Left lung (tissue), 14 donors: ENCODE measurements around the gene PGA3. TPM values are rescaled to one million over a fixed set of nuclear protein-coding genes. Genes with fewer than 3 reads are reported as not detected.
"Not testable (repeated sequence)": the region's sequence is repeated elsewhere in the genome, so short reads cannot be mapped to it uniquely, and the experiment has no call there.

Source experiments
- ATAC-seq: fragments of 200-7000 bp; cut with Tn5 transposase; one replicate; pipeline ENCODE4 v1.9.1; 2020; ENCODE audit warnings: moderate library complexity
- DNase-seq, 4 donors: peaks; one replicate each; pipeline ENCODE4 v3.0.0-alpha.2; 2013 to 2020
- H3K27ac ChIP-seq, 2 donors: fragments of 200-600 bp; sonication (generic) in 1 of 2; one replicate each; pipeline versions ENCODE4 v1.5.0 to v1.8.0; 2020 to 2021
- H3K27me3 ChIP-seq, 2 donors: fragments of 200-600 bp; sonication (generic) in 1 of 2; one replicate each; pipeline versions ENCODE4 v1.5.0 to v1.8.0; 2020 to 2021
- H3K36me3 ChIP-seq, 2 donors: fragments of 200-600 bp; sonication (generic) in 1 of 2; one replicate each; pipeline versions ENCODE4 v1.5.0 to v1.8.0; 2020 to 2021
- H3K4me1 ChIP-seq, 2 donors: fragments of 200-600 bp; one replicate each; pipeline ENCODE4 v1.8.0; 2021
- H3K4me3 ChIP-seq, 2 donors: fragments of 200-600 bp; sonication (generic) in 1 of 2; one replicate each; pipeline versions ENCODE4 v1.5.0 to v1.8.0; 2020 to 2021; ENCODE audit warnings: mild to moderate bottlenecking in 1 of 2
- H3K9me3 ChIP-seq, 2 donors: fragments of 200-600 bp; sonication (generic) in 1 of 2; one replicate each; pipeline versions ENCODE4 v1.5.0 to v1.8.0; 2020 to 2021
- CTCF ChIP-seq, 2 donors: fragments of 200-600 bp; sonication (generic) in 1 of 2; IDR thresholded peaks; one replicate each; pipeline versions ENCODE4 v1.5.0 to v1.8.0; 2021; ENCODE audit warnings: antibody characterized with exemption in 2 of 2
- intact Hi-C, 2 donors: fragments of 100-400 bp; cut with DNase I; formaldehyde crosslinking; loops; one replicate each; pipeline versions ENCODE4 v1.11.2 to v1.14.2; 2022
- long read RNA-seq, 12 donors: library from polyadenylated mRNA in 2 of 12; unstranded in 2 of 12; transcript quantifications; one replicate each; pipeline ENCODE4 v2.0.0 and lab custom pipeline, GENCODE V29; 2019 to 2026
- polyA plus RNA-seq, 6 donors: library from polyadenylated mRNA; unstranded; fragments of 120-200 nt; gene quantifications; one replicate each; pipeline ENCODE4 v1.2.1, GENCODE V29; 2013; ENCODE audit not compliant: insufficient read length in 6 of 6
- total RNA-seq, 2 donors: library from RNA; stranded (reverse); fragmentation: NEBNext Ultra II Directional; extraction: Animal tissue kit (Norgen Biotek cat#: 25700); gene quantifications; one replicate each; pipeline ENCODE4 v1.2.1, GENCODE V29; 2021
- donor health status: DM: no; HTN: yes; CAD: no.
- donor health status: DM: no; HTN: no; CAD: no.

The PGA3 gene
- under 1 TPM in 1 of 2 donors, not detected in 1; 0.34 TPM for total RNA-seq
- under 1 TPM in 5 of 6 donors, not detected in 1; 0.11 to 0.45 (median 0.21) TPM for polyA plus RNA-seq
- long read RNA-seq, donor 1 = 0 reads
- long read RNA-seq, donor 2 = 0 reads
- long read RNA-seq, donor 3 = 0 reads
- long read RNA-seq, donor 4, partial matches to known transcripts = 0 of 2 reads
- long read RNA-seq, donor 4, other reads (novel, unspliced or antisense) = 0 of 2 reads
- long read RNA-seq, donor 5 = 0 reads
- long read RNA-seq, donor 6 = 0 reads
- long read RNA-seq, donor 7 = 0 reads
- long read RNA-seq, donor 8 = 0 reads
- long read RNA-seq, donor 9 = 0 reads
- long read RNA-seq, donor 10, partial matches to known transcripts = 2 of 4 reads
- long read RNA-seq, donor 10, other reads (novel, unspliced or antisense) = 2 of 4 reads
- long read RNA-seq, donor 11 = 0 reads
- long read RNA-seq, donor 12 = 0 reads

DNA sequence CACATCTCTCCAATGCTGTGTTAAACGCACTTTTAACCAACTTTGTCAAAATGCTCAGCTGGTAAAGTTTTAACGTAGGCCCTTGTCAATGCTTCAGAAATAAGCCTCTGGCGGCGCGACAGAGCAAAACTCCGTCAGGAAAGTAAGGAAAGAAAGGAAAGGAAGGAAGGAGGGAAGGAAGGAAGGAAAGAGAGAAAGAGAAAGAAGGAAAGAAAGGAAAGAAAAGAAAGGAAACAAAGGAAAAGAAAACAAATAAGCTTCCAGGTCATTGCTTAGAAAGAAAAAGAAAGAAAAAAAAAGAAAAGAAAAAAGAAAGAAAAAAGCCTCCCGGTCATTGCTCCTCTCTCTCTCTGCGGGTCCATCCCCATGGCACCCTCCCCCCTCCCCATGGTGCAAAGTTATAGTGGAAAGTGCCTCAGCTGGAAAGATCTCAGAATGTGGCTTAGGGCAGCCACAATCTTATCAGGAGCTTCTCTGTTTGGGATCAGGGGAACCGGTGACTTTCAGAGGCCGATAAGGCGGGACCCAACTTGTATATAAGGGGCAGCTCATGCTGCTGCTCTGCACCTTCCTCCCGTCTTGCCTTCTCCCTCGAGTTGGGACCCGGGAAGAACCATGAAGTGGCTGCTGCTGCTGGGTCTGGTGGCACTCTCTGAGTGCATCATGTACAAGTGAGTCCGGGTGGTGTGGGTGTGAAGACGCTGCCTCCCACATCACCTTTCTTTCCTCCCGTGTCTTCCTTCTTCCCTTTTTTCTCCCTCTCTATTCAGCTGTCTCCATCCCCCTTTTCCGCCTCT is at the start of gene PGA3:
Gene PGA3, plus strand, starts transcription at position 566 of the 797 bp plus-strand sequence. Its CDS starts 50 bp downstream, at position 616.
- H3K9me3 ChIP-seq, H3K36me3 ChIP-seq, intact Hi-C loops, H3K27ac ChIP-seq, H3K4me1 ChIP-seq, H3K4me3 ChIP-seq: not testable (repeated sequence)
- DNase-seq (peak in 1 of 4 donors; percentile 27), ATAC-seq (peak; percentile 15)
- peaks cover 0 to 17% of the 10 kb centered on the region in 2 donors for H3K27me3 ChIP-seq

DNA sequence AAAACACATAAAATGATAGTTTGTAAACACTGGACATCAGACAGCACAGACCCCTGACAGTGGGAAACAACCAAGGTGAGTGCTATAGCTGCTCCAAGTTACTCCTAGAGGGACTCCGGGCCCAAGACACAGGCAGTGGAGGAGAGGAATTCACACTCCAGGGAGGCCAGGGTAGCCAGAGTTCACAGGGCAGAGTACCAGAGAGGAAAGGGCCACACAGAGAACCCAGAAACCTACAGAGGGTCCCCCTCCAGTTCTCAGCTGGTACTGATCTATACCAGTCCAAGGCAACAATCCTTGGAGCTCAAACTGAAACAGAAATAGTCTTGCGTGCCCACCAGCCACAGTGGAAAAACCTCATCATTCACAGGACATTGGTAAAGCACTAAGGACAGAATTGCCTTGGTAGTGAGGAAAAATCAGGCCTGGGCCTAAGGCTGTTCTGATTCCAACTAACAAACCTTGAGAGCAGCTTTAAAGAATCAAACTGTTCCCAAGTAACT is 49.7 kb upstream of the PGA3 start:
- Histone ChIP-seq H3K36me3 (no peaks in the 10 kb centered on the region), H3K27me3 (no peaks in the 10 kb centered on the region), H3K4me3 (no peak overlapping the region), H3K4me1 (peaks cover 26 to 74% of the 10 kb centered on the region in 2 donors), H3K9me3 (peaks cover 0 to 2% of the 10 kb centered on the region in 2 donors), H3K27ac (peak overlapping the region; percentile 55 to 75)
- DNase-seq = no peak
- intact Hi-C loops = no loop called here
- TF ChIP-seq CTCF (IDR thresholded peaks at IDR 0.05) = no peak
- peak; percentile 22 for ATAC-seq

DNA sequence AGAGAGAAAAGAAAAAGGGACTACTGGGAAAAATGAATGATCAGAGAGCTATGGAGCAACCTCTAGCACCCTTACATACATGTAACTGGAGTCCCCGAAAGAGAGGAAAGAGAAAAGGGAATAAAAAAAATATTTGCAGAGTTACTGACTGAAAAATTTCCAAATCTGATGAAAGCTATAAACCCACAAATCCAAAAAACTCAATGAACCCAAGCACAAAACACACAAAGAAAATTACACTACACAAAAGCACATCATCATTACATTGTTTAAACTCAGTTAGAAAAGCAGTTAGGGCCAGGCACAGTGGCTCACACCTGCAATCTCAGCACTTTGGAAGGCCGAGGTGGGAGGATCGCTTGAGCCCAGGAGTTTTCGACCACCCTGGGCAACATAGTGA is 48.8 kb upstream of the PGA3 start:
- ATAC-seq = no peak
- H3K4me1 ChIP-seq = peaks cover 25 to 74% of the 10 kb centered on the region in 2 donors
- H3K27ac ChIP-seq = no peak overlapping the region

GRCh38 chr11:61155312-61155711 is 48.0 kb upstream of the PGA3 start:
- ATAC-seq = no peak
- no peak for TF ChIP-seq CTCF (IDR thresholded peaks at IDR 0.05)
- no peak overlapping the region for H3K4me3 ChIP-seq
- H3K9me3 ChIP-seq = peaks cover 0 to 2% of the 10 kb centered on the region in 2 donors
- H3K27me3 ChIP-seq = no peaks in the 10 kb centered on the region
- H3K36me3 ChIP-seq = no peaks in the 10 kb centered on the region
- intact Hi-C loops = no loop called here
- no peak overlapping the region for H3K27ac ChIP-seq
- DNase-seq = no peak
- H3K4me1 ChIP-seq = peaks cover 20 to 74% of the 10 kb centered on the region in 2 donors

More for the DNA sequence above, 48.8 kb upstream of the PGA3 start:
- H3K9me3 ChIP-seq = peaks cover 0 to 2% of the 10 kb centered on the region in 2 donors
- no peaks in the 10 kb centered on the region for H3K27me3 ChIP-seq
- intact Hi-C loops = no loop called here
- TF ChIP-seq CTCF (IDR thresholded peaks at IDR 0.05) = no peak
- no peak overlapping the region for H3K4me3 ChIP-seq
- no peaks in the 10 kb centered on the region for H3K36me3 ChIP-seq
- no peak for DNase-seq

DNA sequence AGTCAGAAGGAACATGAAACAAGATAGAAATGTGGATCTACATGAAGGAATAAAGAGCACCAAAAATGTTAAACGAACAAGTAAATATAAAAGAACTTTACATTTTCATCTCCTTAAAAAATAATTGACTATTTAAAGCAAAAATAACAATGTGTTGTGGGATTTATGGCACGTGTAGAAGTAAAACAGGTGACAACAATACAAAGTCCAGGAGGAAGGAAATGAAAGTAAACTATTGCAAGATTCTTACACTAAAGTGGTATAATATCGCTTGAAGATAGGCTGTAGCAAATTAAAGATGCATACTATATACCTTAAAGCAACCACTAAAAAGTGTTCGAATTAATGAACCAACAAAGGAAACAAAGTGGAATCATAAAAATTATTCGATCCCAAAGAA is 47.6 kb upstream of the PGA3 start:
- H3K4me1 ChIP-seq = peaks cover 23 to 74% of the 10 kb centered on the region in 2 donors
- no peaks in the 10 kb centered on the region for H3K36me3 ChIP-seq
- peaks cover 0 to 2% of the 10 kb centered on the region in 2 donors for H3K9me3 ChIP-seq
- intact Hi-C loops = no loop called here
- H3K4me3 ChIP-seq = no peak overlapping the region
- H3K27me3 ChIP-seq = no peaks in the 10 kb centered on the region
- DNase-seq = no peak
- no peak for TF ChIP-seq CTCF (IDR thresholded peaks at IDR 0.05)
- H3K27ac ChIP-seq = no peak overlapping the region
- ATAC-seq = no peak
